ENCODE data around the gene MAPKAPK5. TPM values are rescaled to one million over a fixed set of nuclear protein-coding genes. Genes with fewer than 3 reads are reported as not detected.

Gene MAPKAPK5
- total RNA-seq, 1 donor from 2014 or later = 61.2 TPM

GRCh38 chr12:111904446-111904975, 62.5 kb downstream of the MAPKAPK5 start:
- ChIA-PET POLR2A (interaction anchor here (0.6 kb wide), 1 partner anchor 171 kb away, joined by 3 read pairs; no protein-coding TSS in a partner anchor), CTCF (no interaction called here)
- intact Hi-C loops (cut with micrococcal nuclease) = no loop called here
- H3K27ac Mint-ChIP-seq = no peak overlapping the region
- H3K27me3 Mint-ChIP-seq = no peaks in the 10 kb centered on the region
- H3K4me3 Mint-ChIP-seq = no peak overlapping the region
- ATAC-seq (ENCODE audit: low read depth) (no peak), DNase-seq (no peak)
- H3K36me3 Mint-ChIP-seq (ENCODE audit: low read depth) = peaks cover 26% of the 10 kb centered on the region
- H3K9me3 Mint-ChIP-seq = peaks cover 9% of the 10 kb centered on the region
- no peaks in the 10 kb centered on the region for H3K4me1 Mint-ChIP-seq
- no peak for TF ChIP-seq CTCF (IDR thresholded peaks at IDR 0.05)

GRCh38 chr12:111905502-111905901, 63.5 kb downstream of the MAPKAPK5 start:
- Mint-ChIP-seq H3K4me3 (no peak overlapping the region), H3K4me1 (no peaks in the 10 kb centered on the region), H3K27ac (no peak overlapping the region), H3K36me3 (ENCODE audit: low read depth) (peaks cover 22% of the 10 kb centered on the region), H3K9me3 (peaks cover 9% of the 10 kb centered on the region), H3K27me3 (no peaks in the 10 kb centered on the region)
- no peak for TF ChIP-seq CTCF (IDR thresholded peaks at IDR 0.05)
- ChIA-PET POLR2A (no interaction called here), CTCF (no interaction called here)
- ATAC-seq (ENCODE audit: low read depth) = no peak
- no peak for DNase-seq
- intact Hi-C loops (cut with micrococcal nuclease) = no loop called here

GRCh38 chr12:111907740-111908139, 65.7 kb downstream of the MAPKAPK5 start:
- Mint-ChIP-seq H3K27ac (no peak overlapping the region), H3K36me3 (ENCODE audit: low read depth) (peaks cover 18% of the 10 kb centered on the region), H3K4me3 (no peak overlapping the region), H3K9me3 (peaks cover 9% of the 10 kb centered on the region), H3K27me3 (no peaks in the 10 kb centered on the region), H3K4me1 (no peaks in the 10 kb centered on the region)
- intact Hi-C loops (cut with micrococcal nuclease) = no loop called here
- DNase-seq = no peak
- CTCF ChIA-PET = no interaction called here
- ATAC-seq (ENCODE audit: low read depth) = no peak
- POLR2A ChIA-PET = no interaction called here
- no peak for TF ChIP-seq CTCF (IDR thresholded peaks at IDR 0.05)

- POLR2A ChIA-PET = no interaction called here
Observed at GRCh38 chr12:111925171-111925570, 83.1 kb downstream of the MAPKAPK5 start.

GRCh38 chr12:111926631-111927030, 84.6 kb downstream of the MAPKAPK5 start:
- no peak for TF ChIP-seq CTCF (IDR thresholded peaks at IDR 0.05)
- Mint-ChIP-seq H3K9me3 (no peaks in the 10 kb centered on the region), H3K4me3 (no peak overlapping the region), H3K27me3 (no peaks in the 10 kb centered on the region), H3K36me3 (ENCODE audit: low read depth) (peaks cover 1% of the 10 kb centered on the region), H3K4me1 (no peaks in the 10 kb centered on the region), H3K27ac (no peak overlapping the region)
- ChIA-PET POLR2A (no interaction called here), CTCF (no interaction called here)
- intact Hi-C loops (cut with micrococcal nuclease) = no loop called here
- DNase-seq (no peak), ATAC-seq (ENCODE audit: low read depth) (no peak)

More at GRCh38 chr12:111925171-111925570, 83.1 kb downstream of the MAPKAPK5 start:
- ATAC-seq (ENCODE audit: low read depth) (no peak), DNase-seq (no peak)
- no peak for TF ChIP-seq CTCF (IDR thresholded peaks at IDR 0.05)
- CTCF ChIA-PET = no interaction called here
- no peaks in the 10 kb centered on the region for H3K9me3 Mint-ChIP-seq
- H3K4me3 Mint-ChIP-seq = no peak overlapping the region
- no peaks in the 10 kb centered on the region for H3K27me3 Mint-ChIP-seq
- no peak overlapping the region for H3K27ac Mint-ChIP-seq
- H3K4me1 Mint-ChIP-seq = no peaks in the 10 kb centered on the region
- intact Hi-C loops (cut with micrococcal nuclease) = no loop called here
- H3K36me3 Mint-ChIP-seq (ENCODE audit: low read depth) = no peaks in the 10 kb centered on the region
